ENCODE measurements around the gene ID2. TPM values are rescaled to one million over a fixed set of nuclear protein-coding genes. Genes with fewer than 3 reads are reported as not detected.

The ID2 gene
- total RNA-seq, 3 donors from 2014 or later: 240 to 305 (median 260) TPM

- no peak overlapping the region for H3K4me3 ChIP-seq
- no peaks in the 10 kb centered on the region for H3K9me3 ChIP-seq
- intact Hi-C loops (cut with DNase I; ENCODE audit: low total_unique reads): no loop called here
- H3K27me3 ChIP-seq: no peaks in the 10 kb centered on the region
- no peaks in the 10 kb centered on the region for H3K36me3 ChIP-seq
- TF ChIP-seq, protein P1, sequence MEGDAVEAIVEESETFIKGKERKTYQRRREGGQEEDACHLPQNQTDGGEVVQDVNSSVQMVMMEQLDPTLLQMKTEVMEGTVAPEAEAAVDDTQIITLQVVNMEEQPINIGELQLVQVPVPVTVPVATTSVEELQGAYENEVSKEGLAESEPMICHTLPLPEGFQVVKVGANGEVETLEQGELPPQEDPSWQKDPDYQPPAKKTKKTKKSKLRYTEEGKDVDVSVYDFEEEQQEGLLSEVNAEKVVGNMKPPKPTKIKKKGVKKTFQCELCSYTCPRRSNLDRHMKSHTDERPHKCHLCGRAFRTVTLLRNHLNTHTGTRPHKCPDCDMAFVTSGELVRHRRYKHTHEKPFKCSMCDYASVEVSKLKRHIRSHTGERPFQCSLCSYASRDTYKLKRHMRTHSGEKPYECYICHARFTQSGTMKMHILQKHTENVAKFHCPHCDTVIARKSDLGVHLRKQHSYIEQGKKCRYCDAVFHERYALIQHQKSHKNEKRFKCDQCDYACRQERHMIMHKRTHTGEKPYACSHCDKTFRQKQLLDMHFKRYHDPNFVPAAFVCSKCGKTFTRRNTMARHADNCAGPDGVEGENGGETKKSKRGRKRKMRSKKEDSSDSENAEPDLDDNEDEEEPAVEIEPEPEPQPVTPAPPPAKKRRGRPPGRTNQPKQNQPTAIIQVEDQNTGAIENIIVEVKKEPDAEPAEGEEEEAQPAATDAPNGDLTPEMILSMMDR (IDR thresholded peaks at IDR 0.05): no peak
- no peak for TF ChIP-seq POLR2AphosphoS5 (IDR thresholded peaks at IDR 0.05)
- no peak for TF ChIP-seq POLR2A (IDR thresholded peaks at IDR 0.05)
- H3K27ac ChIP-seq: no peak overlapping the region
- no peaks in the 10 kb centered on the region for H3K4me1 ChIP-seq
- no peak for DNase-seq (ENCODE audit: low spot score in 2 of 2)
Measured at GRCh38 chr2:8639122-8639635, 42.7 kb upstream of the ID2 start.

- Histone ChIP-seq H3K27me3 (no peaks in the 10 kb centered on the region), H3K9me3 (no peaks in the 10 kb centered on the region), H3K36me3 (no peaks in the 10 kb centered on the region), H3K4me1 (no peaks in the 10 kb centered on the region), H3K4me3 (no peak overlapping the region), H3K27ac (no peak overlapping the region)
- DNase-seq (ENCODE audit: low spot score in 2 of 2): no peak
- TF ChIP-seq POLR2AphosphoS5 (IDR thresholded peaks at IDR 0.05): no peak
- TF ChIP-seq POLR2A (IDR thresholded peaks at IDR 0.05): no peak
- TF ChIP-seq, protein P1 (IDR thresholded peaks at IDR 0.05): no peak
- intact Hi-C loops (cut with DNase I; ENCODE audit: low total_unique reads): no loop called here
Measured at GRCh38 chr2:8640498-8640897, 41.4 kb upstream of the ID2 start.

- Histone ChIP-seq H3K4me3 (no peak overlapping the region), H3K4me1 (no peaks in the 10 kb centered on the region), H3K9me3 (no peaks in the 10 kb centered on the region), H3K27ac (no peak overlapping the region), H3K36me3 (no peaks in the 10 kb centered on the region), H3K27me3 (no peaks in the 10 kb centered on the region)
- DNase-seq (ENCODE audit: low spot score in 2 of 2): no peak
- TF ChIP-seq POLR2A (IDR thresholded peaks at IDR 0.05) (no peak), POLR2AphosphoS5 (IDR thresholded peaks at IDR 0.05) (no peak)
- TF ChIP-seq, protein P1 (IDR thresholded peaks at IDR 0.05): no peak
- intact Hi-C loops (cut with DNase I; ENCODE audit: low total_unique reads): no loop called here
Measured at GRCh38 chr2:8641301-8641965, 40.4 kb upstream of the ID2 start.

DNA sequence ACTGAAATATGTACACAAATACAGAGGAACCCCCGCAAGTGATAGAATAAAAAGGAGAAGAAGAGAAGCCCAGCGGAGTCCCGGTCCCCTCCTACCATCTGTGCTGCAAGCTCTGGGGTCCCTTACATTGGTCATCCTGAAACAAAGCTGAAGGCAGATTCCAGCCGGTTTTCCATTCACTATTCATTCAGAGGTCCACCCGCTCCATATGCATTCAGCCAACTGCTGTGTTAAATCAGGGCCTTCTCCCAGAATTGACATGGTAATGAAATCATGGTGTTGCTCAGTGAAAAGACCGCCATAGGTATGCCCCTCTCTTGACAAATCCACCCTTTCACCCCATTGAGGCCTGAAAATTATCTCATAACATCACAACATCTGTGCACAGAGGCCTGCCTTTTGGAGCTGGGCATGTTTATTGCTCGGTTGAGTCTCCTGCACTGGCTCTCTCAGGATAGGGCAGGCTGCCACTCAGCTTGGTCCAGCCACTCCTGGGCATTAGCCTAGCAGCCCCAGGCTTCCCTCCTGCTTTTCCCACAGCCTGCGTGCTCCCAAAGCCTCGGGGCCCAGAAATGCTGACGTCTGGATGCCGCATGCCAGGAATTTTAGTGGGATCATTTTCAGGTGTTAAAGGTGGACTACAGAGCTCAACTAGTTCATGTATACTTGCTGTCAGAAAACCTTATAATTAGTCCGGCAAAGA, 39.3 kb upstream of the ID2 start:
- Histone ChIP-seq H3K27ac (no peak overlapping the region), H3K4me1 (no peaks in the 10 kb centered on the region), H3K9me3 (no peaks in the 10 kb centered on the region), H3K27me3 (no peaks in the 10 kb centered on the region), H3K36me3 (no peaks in the 10 kb centered on the region), H3K4me3 (no peak overlapping the region)
- no peak for DNase-seq (ENCODE audit: low spot score in 2 of 2)
- intact Hi-C loops (cut with DNase I; ENCODE audit: low total_unique reads): no loop called here
- TF ChIP-seq POLR2AphosphoS5 (IDR thresholded peaks at IDR 0.05): no peak

DNA sequence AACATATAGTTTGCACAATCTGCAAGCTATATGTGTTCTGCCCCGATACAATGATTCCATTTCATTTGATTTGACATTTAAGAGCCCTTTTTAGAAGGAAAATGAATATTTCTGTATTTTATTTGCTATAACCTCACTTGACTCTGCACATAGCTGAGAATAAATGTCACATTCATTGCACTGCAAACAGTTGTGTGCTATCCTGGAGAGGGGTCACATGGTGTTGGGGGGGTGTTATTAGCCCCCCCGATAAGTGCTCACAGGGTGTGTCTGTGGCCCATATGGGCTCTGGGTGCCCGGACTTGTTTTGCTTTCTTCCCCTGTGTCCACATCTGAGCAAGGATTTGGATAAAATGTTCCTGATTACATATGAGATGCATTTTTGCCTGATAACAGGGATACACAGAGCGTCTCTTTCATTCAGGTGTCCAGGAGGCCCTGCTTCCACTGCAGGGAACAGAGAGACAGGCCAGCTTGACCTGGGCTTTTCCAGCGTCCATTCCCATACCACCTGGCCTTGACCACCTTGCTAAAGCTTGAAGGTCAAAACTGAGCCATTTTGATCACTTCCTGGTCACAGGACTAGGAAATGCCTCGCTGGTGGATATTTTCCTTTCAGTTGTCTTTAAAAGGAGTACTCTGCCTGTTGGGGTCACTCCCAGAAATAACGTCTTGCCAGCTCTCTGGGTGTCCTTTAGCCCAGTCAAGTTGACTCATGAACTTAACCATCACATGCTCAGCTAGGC, 38.4 kb upstream of the ID2 start:
- no peak for DNase-seq (ENCODE audit: low spot score in 2 of 2)
- Histone ChIP-seq H3K36me3 (no peaks in the 10 kb centered on the region), H3K4me3 (no peak overlapping the region), H3K27me3 (no peaks in the 10 kb centered on the region), H3K4me1 (no peaks in the 10 kb centered on the region), H3K9me3 (no peaks in the 10 kb centered on the region), H3K27ac (no peak overlapping the region)
- no peak for TF ChIP-seq POLR2AphosphoS5 (IDR thresholded peaks at IDR 0.05)
- no peak for TF ChIP-seq POLR2A (IDR thresholded peaks at IDR 0.05)
- intact Hi-C loops (cut with DNase I; ENCODE audit: low total_unique reads): no loop called here

GRCh38 chr2:8643996-8644356, 37.9 kb upstream of the ID2 start:
- Histone ChIP-seq H3K9me3 (no peaks in the 10 kb centered on the region), H3K27me3 (no peaks in the 10 kb centered on the region), H3K4me1 (no peaks in the 10 kb centered on the region), H3K4me3 (no peak overlapping the region), H3K27ac (no peak overlapping the region), H3K36me3 (no peaks in the 10 kb centered on the region)
- TF ChIP-seq, protein P1 (IDR thresholded peaks at IDR 0.05): no peak
- TF ChIP-seq POLR2AphosphoS5 (IDR thresholded peaks at IDR 0.05) (no peak), POLR2A (IDR thresholded peaks at IDR 0.05) (no peak)
- intact Hi-C loops (cut with DNase I; ENCODE audit: low total_unique reads): no loop called here
- no peak for DNase-seq (ENCODE audit: low spot score in 2 of 2)

Data from breast epithelium (tissue), 4 donors.